HG03469 (cell line): ENCODE results near the gene MRPL20.
"Not testable (repeated sequence)": the region's sequence is repeated elsewhere in the genome, so short reads cannot be mapped to it uniquely, and the experiment has no call there.

Source experiments
- ATAC-seq: cut with Tn5 transposase; IDR thresholded peaks from one replicate; pipeline ENCODE4 v1.9.1; 2021; ENCODE audit warnings: mild to moderate bottlenecking, moderate library complexity, moderate number of reproducible peaks; ENCODE audit not compliant: unreplicated experiment

MRPL20 gene

GRCh38 chr1:1390675-1391074 is 16.4 kb downstream of the MRPL20 start:
- no peak for ATAC-seq

GRCh38 chr1:1388078-1388472 is 19.0 kb downstream of the MRPL20 start:
- ATAC-seq: no peak

- no peak for ATAC-seq
These were observed 19.7 kb downstream of the MRPL20 start for GRCh38 chr1:1387098-1388077.

- ATAC-seq: no peak
These were observed 21.2 kb downstream of the MRPL20 start for GRCh38 chr1:1385931-1386330.

- ATAC-seq: not testable (repeated sequence)
These were observed 21.8 kb downstream of the MRPL20 start for GRCh38 chr1:1385339-1385738.

GRCh38 chr1:1381294-1381693 is 25.8 kb downstream of the MRPL20 start:
- no peak for ATAC-seq

GRCh38 chr1:1380860-1381259 is 26.2 kb downstream of the MRPL20 start:
- ATAC-seq: no peak

- no peak for ATAC-seq
These were observed 29.4 kb downstream of the MRPL20 start for GRCh38 chr1:1377540-1378205.

GRCh38 chr1:1376551-1377226 is 30.4 kb downstream of the MRPL20 start:
- ATAC-seq: no peak

- ATAC-seq: peak; percentile 73
These were observed 32.0 kb downstream of the MRPL20 start, which contains the start of gene AURKAIP1 for GRCh38 chr1:1374929-1375662. AURKAIP1 (minus strand) TSS chr1:1375207; CDS start chr1:1374756, 451 bp downstream.

GRCh38 chr1:1374589-1374928 is 32.5 kb downstream of the MRPL20 start:
- no peak for ATAC-seq

- no peak for ATAC-seq
These were observed 33.1 kb downstream of the MRPL20 start for GRCh38 chr1:1373815-1374588.

- ATAC-seq: no peak
These were observed 33.9 kb downstream of the MRPL20 start for GRCh38 chr1:1373051-1373814.

- no peak for ATAC-seq
These were observed 35.1 kb downstream of the MRPL20 start for GRCh38 chr1:1371746-1372711.

- no peak for ATAC-seq
These were observed 35.7 kb downstream of the MRPL20 start for GRCh38 chr1:1371364-1371745.

- no peak for ATAC-seq
These were observed 36.3 kb downstream of the MRPL20 start for GRCh38 chr1:1370771-1371300.

GRCh38 chr1:1370094-1370493 is 37.0 kb downstream of the MRPL20 start:
- not testable (repeated sequence) for ATAC-seq

- ATAC-seq: no peak
These were observed 39.8 kb downstream of the MRPL20 start for GRCh38 chr1:1367315-1367714.
